ENCODE data around the gene PLEKHG4.
A peak's percentile ranks its signal among the peaks of the same experiment; 100 is the strongest.

The PLEKHG4 gene

DNA sequence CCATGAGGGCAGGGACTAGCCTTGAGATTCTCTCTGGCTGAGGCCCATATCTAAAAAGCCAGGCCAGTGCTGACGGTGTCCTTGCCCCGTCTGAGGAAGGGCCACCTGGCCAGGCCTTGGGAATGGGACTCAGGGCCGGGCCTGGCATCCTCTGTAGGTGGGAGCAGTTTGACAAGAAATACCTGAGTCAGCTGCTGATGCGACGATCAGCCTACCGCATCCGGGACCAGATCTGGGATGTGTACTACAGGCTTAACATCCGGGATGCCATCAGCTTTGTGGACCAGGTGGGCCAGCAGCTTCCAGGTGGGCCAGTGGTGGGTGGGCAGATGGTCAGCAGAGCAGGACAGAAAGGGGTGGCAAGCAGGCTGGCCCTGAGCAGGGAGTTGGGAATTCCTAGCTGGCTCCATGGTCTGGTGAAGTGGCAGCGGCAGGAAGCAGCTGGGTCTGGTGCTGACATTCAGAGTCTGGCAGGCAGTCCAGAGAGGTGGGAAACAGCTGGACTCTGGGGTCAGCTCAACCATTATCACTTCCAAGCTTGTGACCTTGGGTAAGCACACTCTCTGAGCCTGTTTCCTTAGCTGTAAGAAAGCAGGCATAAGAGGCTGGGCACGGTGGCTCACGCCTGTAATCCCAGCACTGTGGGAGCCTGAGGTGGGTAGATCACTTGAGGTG is 21.0 kb upstream of the PLEKHG4 start:
- FAIRE-seq (no peak), DNase-seq (ENCODE audit: insufficient read length, low spot score) (no peak)
- TF ChIP-seq POLR2A (IDR thresholded peaks at IDR 0.05; ENCODE audit: low read depth, low read length), result no peak

DNA sequence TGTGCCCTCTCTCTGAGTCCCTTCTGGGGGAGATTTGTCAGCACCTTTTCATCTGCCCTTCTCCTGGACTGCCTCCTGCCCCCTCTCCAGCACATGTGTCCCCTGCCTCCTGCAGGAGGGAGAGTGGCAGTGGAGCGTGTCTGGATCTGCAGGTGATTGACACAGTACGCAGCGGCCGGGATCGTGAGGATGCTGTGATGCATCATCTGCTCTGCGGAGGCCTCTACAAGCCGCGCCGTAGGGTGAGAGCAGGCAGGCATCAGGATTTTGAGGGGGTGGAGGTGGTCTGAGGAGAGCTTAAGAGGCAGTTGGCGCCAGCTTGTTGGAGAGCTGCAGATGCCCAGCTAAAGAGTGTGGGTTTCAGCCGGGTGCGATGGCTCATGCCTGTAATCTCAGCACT is 19.6 kb upstream of the PLEKHG4 start:
- no peak for TF ChIP-seq PAX5 (IDR thresholded peaks at IDR 0.05; ENCODE audit: insufficient read depth, low read length, severe bottlenecking)
- TF ChIP-seq POU2F2 (IDR thresholded peaks at IDR 0.05; ENCODE audit: low read depth, low read length), result no peak
- no peak for TF ChIP-seq SPI1 (IDR thresholded peaks at IDR 0.05; ENCODE audit: low read depth, low read length)
- no peak for TF ChIP-seq TAF1 (IDR thresholded peaks at IDR 0.05; ENCODE audit: low read depth, low read length)
- no peak for TF ChIP-seq POLR2A (IDR thresholded peaks at IDR 0.05; ENCODE audit: low read depth, low read length)
- DNase-seq (ENCODE audit: insufficient read length, low spot score), result no peak
- no peak for FAIRE-seq

DNA sequence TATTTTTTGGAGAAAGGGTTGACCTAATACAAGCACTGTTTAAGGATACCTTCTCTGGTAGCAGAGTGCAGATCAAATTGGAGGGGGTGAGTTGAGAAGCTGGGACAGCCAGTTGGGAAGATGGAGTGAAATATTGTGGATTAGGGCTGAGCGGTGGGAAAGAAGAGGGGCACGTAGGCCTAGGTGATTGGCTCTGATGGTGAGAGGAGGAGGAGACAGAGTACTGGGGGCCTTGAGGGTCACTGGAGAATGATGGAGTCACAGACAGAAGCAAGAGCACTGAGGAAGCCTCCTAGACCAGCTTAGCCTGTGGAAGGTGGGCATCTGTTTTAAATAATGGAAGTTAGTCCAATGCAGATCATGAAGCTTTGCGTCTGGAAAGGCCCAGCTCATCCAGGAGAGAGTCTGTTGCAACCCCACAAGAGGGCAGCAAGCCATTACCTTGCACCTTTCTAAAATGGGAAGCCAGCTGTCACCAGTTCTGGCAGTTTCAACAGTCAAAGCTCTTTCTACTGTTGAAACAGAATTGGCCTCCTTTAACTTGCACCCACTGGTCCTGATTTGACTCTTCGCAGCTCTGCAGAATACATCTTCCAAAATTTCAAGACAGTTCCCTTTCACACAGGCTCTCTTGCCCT is 18.8 kb upstream of the PLEKHG4 start:
- DNase-seq (ENCODE audit: insufficient read length, low spot score) (peak; percentile 64), FAIRE-seq (peak; percentile 82)
- TF ChIP-seq SPI1 (IDR thresholded peaks at IDR 0.05; ENCODE audit: low read depth, low read length) (peak; percentile 45; the same call in 1 of the 2 replicates), PAX5 (IDR thresholded peaks at IDR 0.05; ENCODE audit: insufficient read depth, low read length, severe bottlenecking) (no peak)

DNA sequence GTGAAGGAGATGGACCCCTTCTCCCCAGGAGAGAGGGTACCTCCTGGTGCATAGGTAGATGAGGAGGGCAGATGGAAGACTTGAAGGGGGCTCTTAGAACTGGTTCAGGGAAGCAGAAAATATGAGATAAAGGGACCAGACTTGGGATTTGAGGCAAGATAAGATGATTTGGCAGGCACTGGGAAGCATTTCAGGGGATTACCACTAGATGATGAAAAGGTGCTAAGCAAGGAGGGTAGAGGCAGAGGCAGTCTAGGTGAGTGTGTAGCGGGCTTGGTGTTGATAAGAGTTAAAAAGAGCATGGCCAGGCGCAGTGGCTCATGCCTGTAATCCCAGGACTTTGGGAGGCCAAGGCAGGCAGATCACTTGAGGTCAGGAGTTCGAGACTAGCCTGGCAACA is 16.1 kb upstream of the PLEKHG4 start:
- no peak for DNase-seq (ENCODE audit: insufficient read length, low spot score)
- TF ChIP-seq POLR2AphosphoS5 (IDR thresholded peaks at IDR 0.05; ENCODE audit: low read depth, low read length) (no peak), TAF1 (IDR thresholded peaks at IDR 0.05; ENCODE audit: low read depth, low read length) (no peak), POU2F2 (IDR thresholded peaks at IDR 0.05; ENCODE audit: low read depth, low read length) (no peak), PAX5 (IDR thresholded peaks at IDR 0.05; ENCODE audit: insufficient read depth, low read length, severe bottlenecking) (no peak), SPI1 (IDR thresholded peaks at IDR 0.05; ENCODE audit: low read depth, low read length) (no peak), POLR2A (IDR thresholded peaks at IDR 0.05; ENCODE audit: low read depth, low read length) (no peak)
- FAIRE-seq, result no peak

DNA sequence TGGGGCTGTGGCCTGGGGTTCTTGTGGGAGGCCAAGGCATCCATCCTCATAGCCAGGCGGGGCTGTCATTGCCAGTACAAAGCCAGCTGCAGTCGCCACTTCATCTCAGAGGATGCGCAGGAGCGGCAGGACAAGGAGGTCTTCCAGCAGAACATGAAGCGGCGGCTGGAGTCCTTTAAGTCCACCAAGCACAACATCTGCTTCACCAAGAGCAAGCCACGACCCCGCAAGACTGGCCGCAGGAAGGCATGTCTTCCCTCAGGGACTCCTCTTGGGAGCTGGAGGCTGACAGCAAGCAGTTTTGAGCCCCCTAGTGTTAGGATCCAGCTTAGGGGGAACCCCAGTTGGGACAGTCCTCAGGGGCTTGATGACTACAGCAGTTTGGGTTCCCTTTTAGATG is 15.1 kb upstream of the PLEKHG4 start:
- FAIRE-seq, result no peak
- TF ChIP-seq PAX5 (IDR thresholded peaks at IDR 0.05; ENCODE audit: insufficient read depth, low read length, severe bottlenecking) (no peak), SPI1 (IDR thresholded peaks at IDR 0.05; ENCODE audit: low read depth, low read length) (no peak), POLR2AphosphoS5 (IDR thresholded peaks at IDR 0.05; ENCODE audit: low read depth, low read length) (no peak), TAF1 (IDR thresholded peaks at IDR 0.05; ENCODE audit: low read depth, low read length) (no peak), POLR2A (IDR thresholded peaks at IDR 0.05; ENCODE audit: low read depth, low read length) (no peak), POU2F2 (IDR thresholded peaks at IDR 0.05; ENCODE audit: low read depth, low read length) (no peak)
- no peak for DNase-seq (ENCODE audit: insufficient read length, low spot score)

DNA sequence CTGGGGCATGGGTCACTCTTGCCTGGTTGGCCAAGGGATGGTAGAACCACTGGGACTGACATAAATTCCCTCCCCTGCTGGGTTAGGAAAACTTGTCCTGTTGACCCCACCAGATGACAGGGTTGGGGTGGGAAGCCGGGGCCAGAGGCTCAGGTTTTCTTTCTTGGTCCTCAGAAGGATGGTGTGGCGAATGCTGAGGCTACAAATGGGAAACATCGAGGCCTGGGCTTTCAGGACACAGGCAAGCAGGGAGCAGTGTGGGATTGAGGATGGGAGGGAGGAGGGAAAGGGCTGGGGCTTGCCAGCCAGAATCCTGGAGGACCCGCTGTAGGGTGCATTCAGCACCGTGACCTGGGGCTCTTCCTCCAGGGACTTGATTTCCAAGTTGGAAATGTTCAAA is 14.5 kb upstream of the PLEKHG4 start:
- DNase-seq (ENCODE audit: insufficient read length, low spot score) (no peak), FAIRE-seq (no peak)
- no peak for TF ChIP-seq TAF1 (IDR thresholded peaks at IDR 0.05; ENCODE audit: low read depth, low read length)
- no peak for TF ChIP-seq POLR2AphosphoS5 (IDR thresholded peaks at IDR 0.05; ENCODE audit: low read depth, low read length)
- no peak for TF ChIP-seq POU2F2 (IDR thresholded peaks at IDR 0.05; ENCODE audit: low read depth, low read length)
- no peak for TF ChIP-seq SPI1 (IDR thresholded peaks at IDR 0.05; ENCODE audit: low read depth, low read length)
- TF ChIP-seq POLR2A (IDR thresholded peaks at IDR 0.05; ENCODE audit: low read depth, low read length), result no peak
- TF ChIP-seq PAX5 (IDR thresholded peaks at IDR 0.05; ENCODE audit: insufficient read depth, low read length, severe bottlenecking), result no peak

DNA sequence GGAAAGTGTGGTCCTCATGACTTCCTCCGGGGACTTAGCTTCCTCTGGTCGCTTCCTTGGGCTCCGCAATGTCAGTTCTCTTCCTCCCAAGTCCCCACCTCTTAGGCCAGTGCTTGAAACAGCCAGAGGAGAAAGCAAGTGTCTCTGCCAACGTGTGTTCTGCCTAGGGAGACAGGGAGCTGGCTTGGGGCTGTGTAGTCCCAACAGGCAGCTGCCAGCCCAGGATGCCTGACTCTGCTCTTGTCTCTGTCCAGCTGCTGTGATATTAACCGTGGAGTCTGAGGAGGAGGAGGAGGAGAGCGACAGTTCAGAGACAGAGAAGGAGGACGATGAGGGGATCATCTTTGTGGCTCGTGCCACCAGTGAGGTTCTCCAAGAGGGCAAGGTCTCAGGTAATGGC is 13.5 kb upstream of the PLEKHG4 start:
- no peak for TF ChIP-seq POLR2A (IDR thresholded peaks at IDR 0.05; ENCODE audit: low read depth, low read length)
- TF ChIP-seq POLR2AphosphoS5 (IDR thresholded peaks at IDR 0.05; ENCODE audit: low read depth, low read length), result no peak
- no peak for TF ChIP-seq PAX5 (IDR thresholded peaks at IDR 0.05; ENCODE audit: insufficient read depth, low read length, severe bottlenecking)
- TF ChIP-seq TAF1 (IDR thresholded peaks at IDR 0.05; ENCODE audit: low read depth, low read length), result no peak
- TF ChIP-seq SPI1 (IDR thresholded peaks at IDR 0.05; ENCODE audit: low read depth, low read length), result no peak
- TF ChIP-seq POU2F2 (IDR thresholded peaks at IDR 0.05; ENCODE audit: low read depth, low read length), result no peak
- DNase-seq (ENCODE audit: insufficient read length, low spot score) (no peak), FAIRE-seq (no peak)

DNA sequence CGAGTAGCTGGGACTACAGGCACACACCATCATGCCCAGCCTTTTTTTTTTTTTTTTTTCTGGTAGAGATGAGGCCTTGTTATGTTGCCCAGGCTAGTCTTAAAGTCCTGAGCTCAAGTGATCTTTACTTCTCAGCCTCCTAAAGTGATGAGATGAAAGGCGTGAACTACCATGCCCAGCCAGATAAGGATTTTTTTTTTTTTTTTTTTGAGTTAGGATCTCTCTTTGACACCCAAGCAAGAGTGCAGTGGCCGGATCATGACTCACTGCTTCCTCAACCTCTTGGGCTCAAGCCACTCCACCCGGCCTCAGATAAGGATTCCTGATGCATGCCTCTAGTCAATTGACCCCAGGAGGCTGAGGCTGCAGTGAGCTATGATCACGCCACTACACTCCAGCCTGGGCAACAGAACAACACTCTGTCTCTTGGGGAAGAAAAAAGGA is 11.2 kb upstream of the PLEKHG4 start:
- DNase-seq (ENCODE audit: insufficient read length, low spot score) (no peak), FAIRE-seq (no peak)
- TF ChIP-seq POLR2A (IDR thresholded peaks at IDR 0.05; ENCODE audit: low read depth, low read length) (no peak), SPI1 (IDR thresholded peaks at IDR 0.05; ENCODE audit: low read depth, low read length) (no peak), POU2F2 (IDR thresholded peaks at IDR 0.05; ENCODE audit: low read depth, low read length) (no peak), TAF1 (IDR thresholded peaks at IDR 0.05; ENCODE audit: low read depth, low read length) (no peak), POLR2AphosphoS5 (IDR thresholded peaks at IDR 0.05; ENCODE audit: low read depth, low read length) (no peak), PAX5 (IDR thresholded peaks at IDR 0.05; ENCODE audit: insufficient read depth, low read length, severe bottlenecking) (no peak)

DNA sequence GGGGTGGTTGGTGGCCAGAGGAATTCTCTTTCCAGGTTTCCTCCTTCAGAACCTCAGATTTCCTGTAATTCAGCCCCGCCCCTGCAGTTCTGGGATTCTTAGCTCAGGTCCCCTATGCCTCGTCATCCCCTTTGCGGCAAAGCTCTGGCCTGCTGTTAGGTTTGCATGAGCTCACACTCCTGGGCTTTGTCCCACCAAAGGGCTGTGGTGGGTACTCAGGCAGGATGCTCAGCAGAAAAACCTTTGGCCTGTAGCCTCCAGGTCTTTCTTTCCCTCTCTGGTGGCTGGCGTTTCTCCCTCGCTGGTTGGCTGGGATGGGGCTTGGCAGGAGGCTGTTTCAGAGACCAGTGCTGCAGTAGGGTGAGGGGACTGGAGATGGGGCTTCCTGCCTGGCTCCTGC is 9.6 kb upstream of the PLEKHG4 start:
- TF ChIP-seq POLR2A (IDR thresholded peaks at IDR 0.05; ENCODE audit: low read depth, low read length), result no peak
- no peak for TF ChIP-seq PAX5 (IDR thresholded peaks at IDR 0.05; ENCODE audit: insufficient read depth, low read length, severe bottlenecking)
- no peak for TF ChIP-seq POU2F2 (IDR thresholded peaks at IDR 0.05; ENCODE audit: low read depth, low read length)
- TF ChIP-seq POLR2AphosphoS5 (IDR thresholded peaks at IDR 0.05; ENCODE audit: low read depth, low read length), result no peak
- no peak for TF ChIP-seq SPI1 (IDR thresholded peaks at IDR 0.05; ENCODE audit: low read depth, low read length)
- TF ChIP-seq TAF1 (IDR thresholded peaks at IDR 0.05; ENCODE audit: low read depth, low read length), result no peak
- no peak for FAIRE-seq
- no peak for DNase-seq (ENCODE audit: insufficient read length, low spot score)

DNA sequence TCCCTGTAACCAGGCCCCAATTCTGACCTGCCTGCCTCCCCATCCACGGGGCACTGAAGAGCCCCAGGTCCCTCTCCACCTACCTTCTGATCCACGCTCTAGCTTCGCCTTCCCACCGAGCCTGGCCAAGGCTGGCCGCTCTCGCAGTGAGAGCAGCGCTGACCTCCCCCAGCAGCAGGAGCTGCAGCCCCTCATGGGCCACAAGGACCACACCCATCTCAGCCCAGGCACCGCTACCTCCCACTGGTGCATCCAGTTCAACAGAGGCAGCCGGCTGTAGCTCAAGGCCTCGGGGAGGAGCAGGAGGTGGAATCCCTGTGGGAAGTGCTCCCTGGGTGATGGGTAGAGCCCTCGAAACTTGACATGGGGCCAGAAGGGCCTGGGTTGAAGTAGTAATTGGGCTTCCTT is 8.4 kb upstream of the PLEKHG4 start:
- DNase-seq (ENCODE audit: insufficient read length, low spot score) (no peak), FAIRE-seq (no peak)
- no peak for TF ChIP-seq POLR2A (IDR thresholded peaks at IDR 0.05; ENCODE audit: low read depth, low read length)

Data from GM12891 (cell line).